B cell (primary cell): ENCODE data around the gene RNF223. TPM values are rescaled to one million over a fixed set of nuclear protein-coding genes. Genes with fewer than 3 reads are reported as not detected.

Experiments
- ATAC-seq: fragments of 200-7000 bp; cut with Tn5 transposase; one replicate; pipeline ENCODE4 v1.10.0; 2021; ENCODE audit warnings: low read depth, mild to moderate bottlenecking, moderate number of reproducible peaks, moderate library complexity
- CTCF ChIA-PET: fragments of 350-600 bp; sonication (Branson Sonifier 250); formaldehyde crosslinking; loops from one replicate; lab custom pipeline; 2021; ENCODE audit warnings: antibody characterized with exemption, inconsistent platforms; lab: Charles Lee
- POLR2A ChIA-PET: fragments of 350-600 bp; sonication (Branson Sonifier 250); formaldehyde crosslinking; loops from one replicate; lab custom pipeline; 2021; ENCODE audit warnings: antibody characterized with exemption; lab: Charles Lee
- DNase-seq: peaks from one replicate; pipeline ENCODE4 v3.0.0; 2013
- H2AFZ ChIP-seq: 2 replicates; pipeline ENCODE4 v1.6.1; 2012; ENCODE audit warnings: mild to moderate bottlenecking, low read depth, low read length; ENCODE audit not compliant: insufficient read depth, poor library complexity, severe bottlenecking
- H3K27ac ChIP-seq, 2 donors: 1 replicate in 1 of 2; 2 replicates in 1 of 2; pipeline ENCODE4 v1.5.1; 2012 to 2013; ENCODE audit warnings: low read length in 2 of 2, mild to moderate bottlenecking in 2 of 2, moderate library complexity in 1 of 2
- H3K27me3 ChIP-seq, 4 experiments: fragments of 200-600 bp in 1 of 4; sonication (generic) in 1 of 4; replicated peaks in 1 of 4; 1 replicate in 2 of 4; 2 replicates in 2 of 4; pipeline versions ENCODE4 v1.6.1 to v1.7.0; 2013 to 2016; ENCODE audit warnings: low read length in 3 of 4, mild to moderate bottlenecking in 2 of 4, mixed read lengths in 1 of 4, moderate library complexity in 1 of 4; ENCODE audit not compliant: insufficient read depth in 4 of 4, control insufficient read depth in 3 of 4; ENCODE audit errors: control extremely low read depth in 1 of 4
- H3K36me3 ChIP-seq, 2 experiments: replicated peaks in 1 of 2; 1 replicate in 1 of 2; 2 replicates in 1 of 2; pipeline versions ENCODE4 v1.6.1 to v1.7.1; 2013; ENCODE audit warnings: low read length in 1 of 2; ENCODE audit not compliant: insufficient read depth in 2 of 2, control insufficient read depth in 1 of 2; ENCODE audit errors: control extremely low read depth in 1 of 2, extremely low read depth in 1 of 2
- H3K4me1 ChIP-seq, 2 donors: fragments of 200-600 bp in 1 of 2; sonication (generic) in 1 of 2; 1 replicate in 1 of 2; 2 replicates in 1 of 2; pipeline versions ENCODE4 v1.5.1 to v1.6.1; 2013 to 2017; ENCODE audit warnings: low read length in 2 of 2; ENCODE audit not compliant: control insufficient read depth in 2 of 2, insufficient read depth in 2 of 2
- H3K4me2 ChIP-seq: replicated peaks from 2 replicates; pipeline ENCODE3; 2012; ENCODE audit warnings: mild to moderate bottlenecking, low read depth, low read length; ENCODE audit not compliant: poor library complexity, severe bottlenecking
- H3K4me3 ChIP-seq, 5 experiments: fragments of 200-600 bp in 1 of 5; sonication (generic) in 1 of 5; 1 replicate in 3 of 5; 2 replicates in 2 of 5; pipeline versions ENCODE4 v1.5.1 to v1.7.0; 2011 to 2016; ENCODE audit warnings: low read length in 4 of 5, mild to moderate bottlenecking in 4 of 5, low read depth in 2 of 5, control low read depth in 1 of 5, moderate library complexity in 1 of 5; ENCODE audit not compliant: insufficient read depth in 1 of 5; ENCODE audit errors: control extremely low read depth in 1 of 5, extremely low read depth in 1 of 5
- H3K79me2 ChIP-seq: fragments of 200-600 bp; sonication (generic); one replicate; pipeline ENCODE4 v1.6.0; 2016; ENCODE audit warnings: low read length; ENCODE audit not compliant: control insufficient read depth, insufficient read depth
- H3K9ac ChIP-seq: fragments of 200-600 bp; sonication (generic); 2 replicates; pipeline ENCODE4 v1.6.1; 2017; ENCODE audit warnings: mild to moderate bottlenecking, low read length, moderate library complexity
- H3K9me3 ChIP-seq, 3 donors: one replicate each; pipeline versions ENCODE4 v1.6.1 to v1.7.1; 2013; ENCODE audit warnings: low read length in 2 of 3; ENCODE audit not compliant: control insufficient read depth in 2 of 3, insufficient read depth in 1 of 3; ENCODE audit errors: control extremely low read depth in 1 of 3
- H4K20me1 ChIP-seq: 2 replicates; pipeline ENCODE4 v1.6.0; 2012; ENCODE audit warnings: mild to moderate bottlenecking, low read length; ENCODE audit not compliant: insufficient read depth, control insufficient read depth, poor library complexity, severe bottlenecking
- H3K27ac Mint-ChIP-seq: one replicate; pipeline ENCODE4 v1.8.0; 2021; ENCODE audit warnings: mixed read lengths
- H3K27me3 Mint-ChIP-seq: one replicate; pipeline ENCODE4 v1.8.0; 2021; ENCODE audit warnings: mixed read lengths
- H3K4me1 Mint-ChIP-seq: one replicate; pipeline ENCODE4 v1.8.0; 2021; ENCODE audit warnings: mixed read lengths
- H3K4me3 Mint-ChIP-seq: one replicate; pipeline ENCODE4 v1.8.0; 2021; ENCODE audit warnings: mixed read lengths
- H3K9me3 Mint-ChIP-seq: one replicate; pipeline ENCODE4 v1.8.0; 2022; ENCODE audit warnings: mixed read lengths; ENCODE audit not compliant: insufficient read depth
- EZH2 ChIP-seq: IDR thresholded peaks from 2 replicates; pipeline ENCODE4 v1.6.1; 2012; ENCODE audit warnings: borderline replicate concordance, low read depth, mild to moderate bottlenecking, moderate library complexity, low read length; ENCODE audit not compliant: insufficient read depth, poor library complexity, severe bottlenecking
- WGBS: methylation state at CpG from one replicate; pipeline ENCODE4 v1.1.5; 2013; ENCODE audit warnings: missing lambda C conversion rate; ENCODE audit not compliant: insufficient coverage; 5-methylcytosine and 5-hydroxymethylcytosine counted together
- intact Hi-C: fragments of 100-400 bp; cut with micrococcal nuclease; formaldehyde crosslinking; loops from one replicate; pipeline ENCODE4 v1.10.0; 2022
- polyA plus RNA-seq: library from polyadenylated mRNA; depleted of rRNA; stranded (reverse); fragments of >200 nt; gene quantifications from 2 replicates; pipeline ENCODE4 v1.2.3, GENCODE V29; 2012
- total RNA-seq, 2 donors: library from RNA; stranded (reverse); fragments of 120-200 nt in 1 of 2; gene quantifications; 1 replicate in 1 of 2; 2 replicates in 1 of 2; pipeline versions ENCODE4 v1.2.3 to v1.2.4, GENCODE V29; 2013 to 2022
- TF ChIP-seq, protein P1 (sequence below): fragments of 200-600 bp; IDR thresholded peaks from one replicate; pipeline ENCODE4 v1.8.0; 2022; ENCODE audit warnings: antibody characterized with exemption, mild to moderate bottlenecking

The RNF223 gene
- total and polyA plus RNA-seq, 2 donors (not counting 1 experiment from before 2014, with no cell fraction given): not detected

DNA sequence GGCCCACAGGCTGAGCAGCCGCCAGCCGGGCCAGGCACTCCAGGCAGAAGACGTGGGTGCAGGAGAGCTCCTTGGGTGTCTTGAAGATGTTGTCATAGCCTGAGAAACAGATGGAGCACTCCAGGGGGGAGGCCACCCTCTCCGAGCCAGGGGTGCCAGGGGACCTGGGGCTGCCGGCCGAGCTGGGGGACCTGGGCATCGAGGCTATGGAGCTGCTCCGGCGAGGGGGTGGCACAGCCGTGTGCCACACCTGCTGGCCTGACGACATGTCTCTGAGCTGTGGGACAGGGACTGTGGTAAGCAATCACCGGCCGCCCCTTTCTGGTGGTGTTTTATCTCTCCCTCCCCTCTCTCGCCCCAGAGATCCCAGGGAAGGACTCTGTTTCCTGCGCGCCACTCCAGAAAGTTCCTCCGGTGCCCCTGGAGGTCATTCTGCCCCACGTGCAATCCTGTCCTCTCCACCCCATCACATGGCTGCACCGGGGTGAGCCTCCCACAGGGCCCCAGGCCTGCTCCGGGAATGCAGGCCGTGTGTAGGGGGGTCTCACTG, 1.7 kb downstream of the RNF223 start:
- DNase-seq (no peak), ATAC-seq (no peak)
- Mint-ChIP-seq H3K4me3 (no peak overlapping the region), H3K4me1 (peaks cover 20% of the 10 kb centered on the region), H3K27me3 (peaks cover 5% of the 10 kb centered on the region), H3K27ac (no peak overlapping the region), H3K9me3 (no peaks in the 10 kb centered on the region)
- no peaks in the 10 kb centered on the region for H3K36me3 ChIP-seq
- no peak overlapping the region for H3K4me3 ChIP-seq
- WGBS: 88% methylated on average over 17 of the region's 21 CpGs
- H3K79me2 ChIP-seq: no peaks in the 10 kb centered on the region
- CTCF ChIA-PET: interaction anchor here (1.7 kb wide), 1 partner anchor 87 kb away, joined by 4 read pairs; no protein-coding TSS in a partner anchor
- H3K9ac ChIP-seq: no peak overlapping the region
- H3K27ac ChIP-seq: no peak overlapping the region
- H4K20me1 ChIP-seq: peaks cover 11% of the 10 kb centered on the region
- H3K4me1 ChIP-seq: peaks cover 24 to 26% of the 10 kb centered on the region in 2 donors
- TF ChIP-seq, protein P1, sequence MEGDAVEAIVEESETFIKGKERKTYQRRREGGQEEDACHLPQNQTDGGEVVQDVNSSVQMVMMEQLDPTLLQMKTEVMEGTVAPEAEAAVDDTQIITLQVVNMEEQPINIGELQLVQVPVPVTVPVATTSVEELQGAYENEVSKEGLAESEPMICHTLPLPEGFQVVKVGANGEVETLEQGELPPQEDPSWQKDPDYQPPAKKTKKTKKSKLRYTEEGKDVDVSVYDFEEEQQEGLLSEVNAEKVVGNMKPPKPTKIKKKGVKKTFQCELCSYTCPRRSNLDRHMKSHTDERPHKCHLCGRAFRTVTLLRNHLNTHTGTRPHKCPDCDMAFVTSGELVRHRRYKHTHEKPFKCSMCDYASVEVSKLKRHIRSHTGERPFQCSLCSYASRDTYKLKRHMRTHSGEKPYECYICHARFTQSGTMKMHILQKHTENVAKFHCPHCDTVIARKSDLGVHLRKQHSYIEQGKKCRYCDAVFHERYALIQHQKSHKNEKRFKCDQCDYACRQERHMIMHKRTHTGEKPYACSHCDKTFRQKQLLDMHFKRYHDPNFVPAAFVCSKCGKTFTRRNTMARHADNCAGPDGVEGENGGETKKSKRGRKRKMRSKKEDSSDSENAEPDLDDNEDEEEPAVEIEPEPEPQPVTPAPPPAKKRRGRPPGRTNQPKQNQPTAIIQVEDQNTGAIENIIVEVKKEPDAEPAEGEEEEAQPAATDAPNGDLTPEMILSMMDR: no peak
- TF ChIP-seq EZH2: no peak
- intact Hi-C loops: no loop called here
- no peak overlapping the region for H3K4me2 ChIP-seq
- peaks cover 0 to 18% (median 0%) of the 10 kb centered on the region in 4 experiments for H3K27me3 ChIP-seq
- no peaks in the 10 kb centered on the region for H3K9me3 ChIP-seq
- H2AFZ ChIP-seq: no peak overlapping the region
- POLR2A ChIA-PET: no interaction called here

- CTCF ChIA-PET: interaction anchor here (1.7 kb wide), 1 partner anchor 87 kb away, joined by 4 read pairs; no protein-coding TSS in a partner anchor
- Mint-ChIP-seq H3K27me3 (peaks cover 5% of the 10 kb centered on the region), H3K4me3 (no peak overlapping the region), H3K4me1 (peaks cover 21% of the 10 kb centered on the region), H3K9me3 (no peaks in the 10 kb centered on the region), H3K27ac (no peak overlapping the region)
- Histone ChIP-seq H4K20me1 (peaks cover 13% of the 10 kb centered on the region), H3K4me1 (peaks cover 24 to 26% of the 10 kb centered on the region in 2 donors), H3K27ac (no peak overlapping the region), H3K27me3 (peaks cover 0 to 18% (median 0%) of the 10 kb centered on the region in 4 experiments), H3K4me3 (no peak overlapping the region), H3K9ac (no peak overlapping the region), H3K4me2 (no peak overlapping the region), H3K36me3 (no peaks in the 10 kb centered on the region), H2AFZ (no peak overlapping the region), H3K9me3 (peaks cover 0 to 4% (median 0%) of the 10 kb centered on the region in 3 donors), H3K79me2 (no peaks in the 10 kb centered on the region)
- WGBS: 84% methylated on average over 51 of the region's 56 CpGs
- ATAC-seq (no peak), DNase-seq (no peak)
- intact Hi-C loops: no loop called here
- TF ChIP-seq EZH2: no peak
- TF ChIP-seq, protein P1: no peak
- POLR2A ChIA-PET: interaction anchor here (0.7 kb wide), 1 partner anchor 59 kb away, joined by 3 read pairs; no protein-coding TSS in a partner anchor
Observed at GRCh38 chr1:1071486-1072298, 2.4 kb downstream of the RNF223 start.
